DND-41 (cell line): ENCODE measurements around the gene SBF1.

Source experiments
- EZH2 ChIP-seq: IDR thresholded peaks from 3 replicates; pipeline ENCODE4 v1.6.1; 2012; ENCODE audit warnings: borderline replicate concordance, low read depth, mild to moderate bottlenecking, moderate library complexity, low read length, inconsistent platforms; ENCODE audit not compliant: severe bottlenecking
- TF ChIP-seq, protein P1 (sequence below): IDR thresholded peaks from 2 replicates; pipeline ENCODE4 v1.5.1; 2012; ENCODE audit warnings: borderline replicate concordance, low read length, moderate library complexity, mild to moderate bottlenecking; ENCODE audit not compliant: poor library complexity, severe bottlenecking; ENCODE audit errors: extremely low read depth

- TF ChIP-seq, protein P1, sequence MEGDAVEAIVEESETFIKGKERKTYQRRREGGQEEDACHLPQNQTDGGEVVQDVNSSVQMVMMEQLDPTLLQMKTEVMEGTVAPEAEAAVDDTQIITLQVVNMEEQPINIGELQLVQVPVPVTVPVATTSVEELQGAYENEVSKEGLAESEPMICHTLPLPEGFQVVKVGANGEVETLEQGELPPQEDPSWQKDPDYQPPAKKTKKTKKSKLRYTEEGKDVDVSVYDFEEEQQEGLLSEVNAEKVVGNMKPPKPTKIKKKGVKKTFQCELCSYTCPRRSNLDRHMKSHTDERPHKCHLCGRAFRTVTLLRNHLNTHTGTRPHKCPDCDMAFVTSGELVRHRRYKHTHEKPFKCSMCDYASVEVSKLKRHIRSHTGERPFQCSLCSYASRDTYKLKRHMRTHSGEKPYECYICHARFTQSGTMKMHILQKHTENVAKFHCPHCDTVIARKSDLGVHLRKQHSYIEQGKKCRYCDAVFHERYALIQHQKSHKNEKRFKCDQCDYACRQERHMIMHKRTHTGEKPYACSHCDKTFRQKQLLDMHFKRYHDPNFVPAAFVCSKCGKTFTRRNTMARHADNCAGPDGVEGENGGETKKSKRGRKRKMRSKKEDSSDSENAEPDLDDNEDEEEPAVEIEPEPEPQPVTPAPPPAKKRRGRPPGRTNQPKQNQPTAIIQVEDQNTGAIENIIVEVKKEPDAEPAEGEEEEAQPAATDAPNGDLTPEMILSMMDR: no peak
- no peak for TF ChIP-seq EZH2
Observed at GRCh38 chr22:50504369-50505211, 29.8 kb upstream of the SBF1 start.
